GM12878 (cell line): ENCODE data around the gene S1PR2. TPM values are rescaled to one million over a fixed set of nuclear protein-coding genes. Genes with fewer than 3 reads are reported as not detected.

Experiments used
- BCLAF1 ChIP-seq: fragments of 450-650 bp; IDR thresholded peaks from 2 replicates; pipeline ENCODE4 v1.6.1; 2017; ENCODE audit warnings: antibody characterized with exemption, mild to moderate bottlenecking, moderate library complexity
- CEBPB ChIP-seq, 2 experiments: fragments of 150-350 bp in 1 of 2; IDR thresholded peaks; 2 replicates each; pipeline ENCODE4 v1.6.1; 2012 to 2014; ENCODE audit warnings: low read depth in 2 of 2, low read length in 2 of 2, borderline replicate concordance in 1 of 2, inconsistent platforms in 1 of 2
- E4F1 ChIP-seq: fragments of 450-650 bp; IDR thresholded peaks from 2 replicates; pipeline ENCODE4 v1.6.1; 2018; ENCODE audit warnings: borderline replicate concordance, mild to moderate bottlenecking; ENCODE audit not compliant: partially characterized antibody
- GABPA ChIP-seq: IDR thresholded peaks from 2 replicates; pipeline ENCODE4 v1.6.1; 2014; ENCODE audit warnings: antibody characterized with exemption, low read depth, mild to moderate bottlenecking, inconsistent platforms
- HSF1 ChIP-seq: fragments of 150-350 bp; IDR thresholded peaks from 2 replicates; pipeline ENCODE4 v1.6.1; 2014; ENCODE audit warnings: mild to moderate bottlenecking, low read depth, low read length
- IRF4 ChIP-seq: IDR thresholded peaks from 2 replicates; pipeline ENCODE4 v1.6.1; 2011; ENCODE audit warnings: low read depth, low read length
- PKNOX1 ChIP-seq: fragments of 450-650 bp; IDR thresholded peaks from 2 replicates; pipeline ENCODE4 v1.6.1; 2016; ENCODE audit warnings: mild to moderate bottlenecking
- RAD21 ChIP-seq: IDR thresholded peaks from 2 replicates; pipeline ENCODE4 v1.6.1; 2011; ENCODE audit warnings: mild to moderate bottlenecking, low read depth, low read length, moderate library complexity; ENCODE audit not compliant: insufficient read depth
- RELB ChIP-seq: fragments of 450-650 bp; IDR thresholded peaks from 2 replicates; pipeline ENCODE4 v1.6.1; 2017; ENCODE audit warnings: low read depth, mild to moderate bottlenecking, moderate library complexity
- RFX5 ChIP-seq: IDR thresholded peaks from 2 replicates; pipeline ENCODE4 v1.6.1; 2011; ENCODE audit warnings: low read depth, low read length, improper control_type of control experiment
- SMAD5 ChIP-seq: IDR thresholded peaks from 2 replicates; pipeline ENCODE4 v1.6.1; 2016; ENCODE audit warnings: antibody characterized with exemption, low read depth
- SMC3 ChIP-seq: IDR thresholded peaks from 2 replicates; pipeline ENCODE4 v1.6.1; 2011; ENCODE audit warnings: low read length, improper control_type of control experiment, borderline replicate concordance
- SUPT20H ChIP-seq: IDR thresholded peaks from 2 replicates; pipeline ENCODE4 v1.6.1; 2011; ENCODE audit warnings: low read depth, mild to moderate bottlenecking, low read length, moderate library complexity, borderline replicate concordance; ENCODE audit not compliant: control insufficient read depth
- TAF1 ChIP-seq: IDR thresholded peaks from 2 replicates; pipeline ENCODE4 v1.6.1; 2011; ENCODE audit warnings: mild to moderate bottlenecking, low read depth, low read length, borderline replicate concordance
- TCF3 ChIP-seq: IDR thresholded peaks from 2 replicates; pipeline ENCODE4 v1.6.1; 2012; ENCODE audit warnings: low read depth, mild to moderate bottlenecking, low read length, borderline replicate concordance; ENCODE audit not compliant: insufficient read depth
- YBX1 ChIP-seq: fragments of 450-650 bp; IDR thresholded peaks from 2 replicates; pipeline ENCODE4 v1.6.1; 2016; ENCODE audit warnings: antibody characterized with exemption
- ZBED1 ChIP-seq: IDR thresholded peaks from 2 replicates; pipeline ENCODE4 v1.6.1; 2016; ENCODE audit warnings: borderline replicate concordance
- ZNF217 ChIP-seq: fragments of 450-650 bp; IDR thresholded peaks from 2 replicates; pipeline ENCODE4 v1.6.1; 2017; ENCODE audit warnings: antibody characterized with exemption, mild to moderate bottlenecking
- polyA plus RNA-seq, 11 experiments: library from polyadenylated mRNA; depleted of rRNA in 4 of 11; unstranded in 6 of 11; stranded (reverse) in 5 of 11; fragments of >200 nt; fragmentation: Nextera tagmentation in 4 of 11; fragmentation: Illumina TruSeq in 1 of 11; extraction: Ambion mirVana in 4 of 11; extraction: Trizol in 1 of 11; gene quantifications; 1 replicate in 1 of 11; 2 replicates in 10 of 11; pipeline versions ENCODE4 v1.2.1 to v1.2.3, GENCODE V29; 2011 to 2016; ENCODE audit warnings: inconsistent platforms in 2 of 11, missing spikeins in 2 of 11, low read depth in 1 of 11
- total RNA-seq, 4 experiments: library from RNA; depleted of rRNA in 3 of 4; stranded (reverse); fragments of >200 nt in 3 of 4; fragmentation: Illumina TruSeq in 1 of 4; extraction: Trizol in 1 of 4; gene quantifications; 2 replicates each; pipeline versions ENCODE4 v1.2.1 to v1.2.3, GENCODE V29; 2013 to 2021
- TF ChIP-seq, protein P1 (sequence below): IDR thresholded peaks from 2 replicates; pipeline ENCODE4 v1.6.1; 2011; ENCODE audit warnings: mild to moderate bottlenecking, low read depth, low read length, moderate library complexity; ENCODE audit not compliant: insufficient replicate concordance

S1PR2 gene
- total and polyA plus RNA-seq, 10 of the 15 experiments (the other 5 are each of a cell fraction or from before 2014, with no cell fraction given) = 4.9 to 26.8 (median 11.6) TPM

DNA sequence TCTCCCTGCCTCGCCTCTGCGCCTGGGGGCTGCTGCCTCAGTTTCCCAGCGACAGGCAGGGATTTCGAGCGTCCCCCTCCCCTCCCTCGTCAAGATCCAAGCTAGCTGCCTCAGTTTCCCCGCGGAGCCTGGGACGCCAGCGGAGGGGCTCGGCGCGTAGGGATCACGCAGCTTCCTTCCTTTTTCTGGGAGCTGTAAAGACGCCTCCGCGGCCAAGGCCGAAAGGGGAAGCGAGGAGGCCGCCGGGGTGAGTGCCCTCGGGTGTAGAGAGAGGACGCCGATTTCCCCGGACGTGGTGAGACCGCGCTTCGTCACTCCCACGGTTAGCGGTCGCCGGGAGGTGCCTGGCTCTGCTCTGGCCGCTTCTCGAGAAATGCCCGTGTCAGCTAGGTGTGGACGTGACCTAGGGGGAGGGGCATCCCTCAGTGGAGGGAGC lies 39.1 kb upstream of the S1PR2 start (continued):
- TF ChIP-seq, protein P1, sequence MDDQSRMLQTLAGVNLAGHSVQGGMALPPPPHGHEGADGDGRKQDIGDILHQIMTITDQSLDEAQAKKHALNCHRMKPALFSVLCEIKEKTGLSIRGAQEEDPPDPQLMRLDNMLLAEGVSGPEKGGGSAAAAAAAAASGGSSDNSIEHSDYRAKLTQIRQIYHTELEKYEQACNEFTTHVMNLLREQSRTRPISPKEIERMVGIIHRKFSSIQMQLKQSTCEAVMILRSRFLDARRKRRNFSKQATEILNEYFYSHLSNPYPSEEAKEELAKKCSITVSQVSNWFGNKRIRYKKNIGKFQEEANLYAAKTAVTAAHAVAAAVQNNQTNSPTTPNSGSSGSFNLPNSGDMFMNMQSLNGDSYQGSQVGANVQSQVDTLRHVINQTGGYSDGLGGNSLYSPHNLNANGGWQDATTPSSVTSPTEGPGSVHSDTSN = no peak
- TF ChIP-seq TAF1 = peak; percentile 38; the same call in 1 of the 2 replicates
- peak; percentile 63; the same call in 1 of the 2 replicates for TF ChIP-seq IRF4
- TF ChIP-seq RFX5 = no peak
- no peak; the same call in 1 of the 2 replicates for TF ChIP-seq ZBED1
- TF ChIP-seq SUPT20H = no peak
- no peak for TF ChIP-seq E4F1
- TF ChIP-seq BCLAF1 = no peak
- no peak for TF ChIP-seq PKNOX1
- TF ChIP-seq ZNF217 = peak; percentile 38; the same call in 1 of the 2 replicates
- no peak for TF ChIP-seq GABPA
- TF ChIP-seq TCF3 = 0 out of 2 replicates have a peak, but pooled peaks have one; percentile 22
- no peak for TF ChIP-seq HSF1
- TF ChIP-seq RELB = peak; percentile 20; the same call in 1 of the 2 replicates
- TF ChIP-seq CEBPB (IDR thresholded peaks at IDR 0.05; ENCODE audit: borderline replicate concordance in 1 of 2, low read depth in 2 of 2, low read length in 2 of 2) = no peak
- TF ChIP-seq RAD21 = no peak
- TF ChIP-seq SMC3 = peak; percentile 8; the same call in 1 of the 2 replicates
- TF ChIP-seq YBX1 = no peak
- no peak for TF ChIP-seq SMAD5
